Stimulated activated CD8-positive, alpha-beta memory T cell treated with anti-CD3 and anti-CD28 coated beads, Interleukin-7, amount 100 ng/mL, for 1 hour (primary cell): ENCODE data around the gene EIF3K.
"Not testable (repeated sequence)": the region's sequence is repeated elsewhere in the genome, so short reads cannot be mapped to it uniquely, and the experiment has no call there.

Experiments
- DNase-seq, 2 donors: peaks; one replicate each; pipeline ENCODE4 v3.0.0-alpha.2; 2020; ENCODE audit warnings: low read depth in 2 of 2

Gene EIF3K, protein sequence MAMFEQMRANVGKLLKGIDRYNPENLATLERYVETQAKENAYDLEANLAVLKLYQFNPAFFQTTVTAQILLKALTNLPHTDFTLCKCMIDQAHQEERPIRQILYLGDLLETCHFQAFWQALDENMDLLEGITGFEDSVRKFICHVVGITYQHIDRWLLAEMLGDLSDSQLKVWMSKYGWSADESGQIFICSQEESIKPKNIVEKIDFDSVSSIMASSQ

DNA sequence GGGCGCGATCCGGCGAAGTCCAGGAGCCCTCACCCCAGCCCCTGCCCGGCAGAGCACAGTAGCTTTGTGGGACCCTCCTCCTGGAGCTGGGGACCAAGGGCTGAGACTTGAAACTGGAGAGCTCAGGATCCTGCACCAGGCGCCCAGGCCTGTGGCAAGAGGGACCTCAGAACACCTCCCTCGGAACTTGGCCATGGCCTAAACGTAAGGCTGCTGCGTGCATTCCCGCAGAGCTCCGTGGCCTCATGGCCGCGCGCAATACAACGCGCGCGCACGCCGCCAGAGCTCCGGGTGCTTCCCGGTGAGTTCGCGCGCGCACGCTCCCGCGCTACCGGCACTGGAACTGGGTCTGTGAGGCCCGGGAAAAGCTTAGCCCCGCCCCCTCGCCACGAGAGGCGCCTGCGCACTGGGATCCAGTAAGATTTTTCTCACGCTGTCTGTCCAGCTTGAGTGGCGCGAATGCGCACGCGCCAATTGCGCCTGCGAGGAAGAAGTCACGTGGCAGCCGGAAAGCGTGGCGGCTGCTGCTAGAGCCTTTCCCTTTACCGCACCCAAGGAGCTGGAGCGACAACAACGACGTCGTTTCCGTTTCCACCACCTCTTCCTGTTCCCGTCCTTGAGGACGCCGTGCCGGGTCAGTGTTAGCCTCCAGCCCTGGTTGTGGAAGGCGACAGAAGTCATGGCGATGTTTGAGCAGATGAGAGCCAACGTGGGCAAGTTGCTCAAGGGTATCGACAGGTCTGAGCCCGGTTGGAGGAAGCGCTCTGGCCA lies at the start of gene EIF3K:
Gene EIF3K (plus strand): TSS at position 599 of the 771 bp plus-strand sequence. CDS start 81 bp downstream, at position 680.
- peak; percentile 95 for DNase-seq

DNA sequence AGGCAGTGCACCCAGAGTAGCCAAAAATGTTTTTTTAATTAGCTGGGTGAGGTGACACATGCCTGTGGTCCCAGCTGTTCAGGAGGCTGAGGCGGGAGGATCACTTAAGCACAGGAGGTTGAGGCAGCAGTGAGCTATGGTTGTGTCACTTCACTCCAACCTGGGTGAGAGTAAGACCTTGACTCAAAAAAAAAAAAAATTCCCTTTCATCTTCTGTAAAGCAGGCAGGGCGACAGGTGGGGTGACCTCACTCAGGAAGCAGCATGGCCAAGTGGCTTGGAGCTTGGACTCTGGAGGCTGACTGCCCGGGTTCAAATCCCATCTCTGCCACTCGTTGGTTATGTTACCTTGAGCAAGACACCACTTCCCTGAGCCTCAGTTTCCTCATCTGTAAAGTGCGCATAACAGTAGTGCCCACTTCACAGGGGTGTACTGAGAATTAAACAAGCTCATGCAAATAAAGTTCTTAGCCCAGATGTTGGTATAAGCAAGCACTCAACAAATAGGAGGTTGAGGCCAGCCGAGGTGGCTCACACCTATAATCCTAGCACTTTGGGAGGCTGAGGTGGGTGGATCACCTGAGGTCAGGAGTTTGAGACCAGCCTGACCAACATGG lies 49.5 kb upstream of the EIF3K start:
- DNase-seq, result no peak

DNA sequence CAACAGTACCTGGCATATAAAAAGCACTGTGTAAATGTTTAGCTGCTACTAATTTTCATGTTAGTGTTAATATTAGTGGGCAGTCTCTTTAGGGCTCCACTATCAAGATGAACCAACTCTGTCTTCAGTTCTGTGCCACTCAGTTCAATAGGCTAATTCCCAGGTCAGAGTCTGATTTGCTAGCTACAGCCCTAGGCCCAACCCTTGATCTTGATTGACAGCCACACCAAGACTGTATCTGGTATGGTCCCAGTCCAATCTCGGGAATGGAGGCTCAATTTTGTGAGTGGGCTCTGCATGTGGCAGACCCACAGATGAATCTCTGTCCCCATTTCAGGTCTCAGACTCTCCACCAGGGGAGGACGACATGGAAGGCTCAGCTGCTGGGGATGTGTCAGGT lies 47.3 kb upstream of the EIF3K start:
- no peak for DNase-seq

DNA sequence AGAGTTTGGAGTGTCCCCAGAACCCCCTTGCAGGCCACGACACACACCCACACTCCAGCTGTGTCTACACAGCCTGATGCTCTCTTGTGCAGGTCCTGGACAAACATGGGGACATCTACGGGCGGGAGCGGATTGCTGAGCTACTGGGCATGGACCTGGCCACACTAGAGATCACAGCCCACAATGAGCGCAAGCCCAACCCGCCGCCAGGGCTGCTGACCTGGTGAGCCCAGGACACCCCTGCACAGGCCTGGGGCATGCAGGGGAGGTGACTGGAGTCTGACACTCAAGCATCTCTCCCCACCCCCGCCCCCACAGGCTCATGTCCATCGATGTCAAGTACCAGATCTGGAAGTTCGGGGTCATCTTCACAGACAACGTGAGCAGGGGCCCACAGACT lies 41.2 kb upstream of the EIF3K start:
- no peak for DNase-seq

DNA sequence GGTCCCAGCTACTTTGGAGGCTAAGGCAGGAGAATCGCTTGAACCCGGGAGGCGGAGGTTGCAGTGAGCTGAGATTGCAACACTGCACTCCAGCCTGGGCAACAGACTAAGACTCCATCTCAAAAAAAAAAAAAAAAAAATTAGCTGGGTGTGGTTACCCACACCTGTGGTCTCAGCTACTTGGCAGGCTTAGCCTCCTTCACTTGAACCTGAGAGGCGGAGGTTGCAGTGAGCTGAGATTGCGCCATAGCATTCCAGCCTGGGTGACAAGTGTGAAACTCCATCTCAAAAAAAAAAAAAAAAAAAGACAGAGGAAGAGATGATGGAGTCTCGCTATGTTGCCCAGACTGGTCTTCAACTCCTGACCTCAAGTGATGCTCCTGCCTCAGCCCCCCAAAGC lies 39.7 kb upstream of the EIF3K start:
- DNase-seq, result not testable (repeated sequence)

DNA sequence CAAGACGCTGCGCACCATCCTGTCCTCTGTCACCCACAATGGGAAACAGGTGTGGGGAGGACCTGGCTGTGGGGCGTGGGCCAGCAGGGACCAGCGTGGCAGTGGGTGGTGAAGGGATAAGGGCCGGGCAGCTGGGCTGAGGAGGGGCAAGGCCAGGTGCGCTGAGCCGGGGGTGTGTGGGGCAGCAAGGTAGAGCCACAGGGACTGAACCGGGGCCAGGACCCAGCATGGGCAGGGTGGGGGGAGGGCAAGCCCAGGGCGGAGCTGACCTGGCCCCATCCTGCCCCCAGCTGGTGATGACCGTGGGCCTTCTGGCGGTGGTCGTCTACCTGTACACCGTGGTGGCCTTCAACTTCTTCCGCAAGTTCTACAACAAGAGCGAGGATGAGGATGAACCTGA lies 38.9 kb upstream of the EIF3K start:
- DNase-seq, result no peak

DNA sequence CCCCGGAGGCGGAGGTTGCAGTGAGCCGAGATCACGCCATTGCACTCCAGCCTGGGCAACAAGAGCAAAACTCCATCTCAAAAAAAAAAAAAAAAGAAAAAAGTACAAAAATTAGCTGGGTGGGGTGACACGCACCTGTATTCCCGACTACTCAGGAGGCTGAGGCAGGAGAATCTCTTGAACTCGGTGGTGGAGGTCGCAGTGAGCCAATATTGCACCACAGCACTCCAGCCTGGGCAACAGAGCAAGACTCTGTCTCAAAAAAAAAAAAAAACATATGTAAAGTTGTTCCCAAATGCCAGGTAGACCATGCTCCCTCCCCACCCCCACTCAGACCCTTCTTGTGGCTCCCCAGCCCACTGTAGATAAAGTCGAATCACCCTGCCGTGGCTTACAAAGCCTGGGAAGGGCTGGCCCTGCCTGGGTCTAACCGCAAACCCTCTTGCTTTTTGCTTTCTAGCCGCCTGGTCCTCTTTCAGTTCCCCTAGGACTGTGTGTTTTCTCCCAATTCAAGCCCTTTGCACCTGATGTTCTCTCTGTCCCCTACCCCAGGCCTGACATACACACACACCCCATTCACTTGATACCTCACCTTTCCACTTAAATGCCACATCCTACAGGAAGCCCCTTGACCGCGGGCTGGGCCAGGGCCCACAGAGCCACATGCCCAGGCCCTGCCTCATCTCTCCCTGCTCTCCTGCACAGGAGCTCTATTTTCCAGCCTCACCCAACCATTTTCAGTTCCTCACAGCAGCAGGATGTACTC lies 35.6 kb upstream of the EIF3K start:
- no peak for DNase-seq

DNA sequence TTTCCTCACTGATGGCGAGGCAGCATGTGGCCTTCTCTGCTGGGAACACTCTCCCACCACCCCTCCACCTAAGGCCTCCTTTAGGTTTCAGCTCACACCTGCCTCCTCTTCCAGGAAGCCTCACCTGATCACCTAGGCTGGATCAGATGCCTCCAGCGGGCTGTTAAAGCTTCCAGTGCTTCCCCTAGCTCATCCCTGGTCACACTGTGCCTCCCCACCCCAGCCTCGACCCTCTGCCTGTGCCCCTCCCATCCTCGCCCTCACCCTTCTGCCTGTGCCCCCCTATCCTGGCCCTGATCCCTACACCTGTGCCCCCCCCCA lies 35.0 kb upstream of the EIF3K start:
- no peak for DNase-seq

DNA sequence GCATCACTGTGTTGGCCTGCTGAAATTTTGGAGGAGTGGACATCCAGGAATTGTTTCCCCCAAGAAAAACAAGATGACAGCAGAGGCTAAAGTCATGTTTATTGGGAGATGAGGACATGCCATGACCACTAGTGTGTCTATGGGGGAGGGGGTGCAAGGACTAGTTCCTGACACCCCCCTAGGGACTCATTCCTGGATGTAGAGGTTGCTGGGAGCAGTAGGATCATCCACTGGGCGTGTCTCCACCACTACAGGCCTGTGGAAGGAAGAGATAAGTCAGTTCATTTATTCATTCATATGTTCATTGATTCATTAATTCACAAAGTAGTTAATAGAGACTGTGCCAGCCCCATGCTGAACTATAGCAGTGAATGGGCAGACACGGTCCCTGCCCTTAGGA lies 31.4 kb upstream of the EIF3K start:
- DNase-seq, result no peak

DNA sequence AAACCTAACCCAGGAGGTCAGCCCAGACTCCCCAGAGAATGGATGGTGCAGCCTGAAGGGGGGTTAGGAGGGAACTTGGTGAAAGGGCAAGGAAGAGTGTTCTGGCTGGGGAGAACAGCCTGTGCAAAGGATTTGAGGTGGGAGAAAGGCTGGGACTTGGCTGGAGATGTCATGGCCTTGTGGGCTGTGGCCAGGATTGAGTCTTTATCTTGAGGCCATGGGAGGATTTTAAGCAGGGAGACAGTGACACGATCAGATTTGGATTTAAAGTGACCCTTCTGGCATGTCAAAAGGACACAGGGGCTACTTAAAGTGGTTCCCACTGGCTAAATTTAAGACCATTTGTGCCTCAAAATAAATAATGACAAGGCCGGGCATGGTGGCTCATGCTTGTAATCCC lies 30.9 kb upstream of the EIF3K start:
- no peak for DNase-seq

DNA sequence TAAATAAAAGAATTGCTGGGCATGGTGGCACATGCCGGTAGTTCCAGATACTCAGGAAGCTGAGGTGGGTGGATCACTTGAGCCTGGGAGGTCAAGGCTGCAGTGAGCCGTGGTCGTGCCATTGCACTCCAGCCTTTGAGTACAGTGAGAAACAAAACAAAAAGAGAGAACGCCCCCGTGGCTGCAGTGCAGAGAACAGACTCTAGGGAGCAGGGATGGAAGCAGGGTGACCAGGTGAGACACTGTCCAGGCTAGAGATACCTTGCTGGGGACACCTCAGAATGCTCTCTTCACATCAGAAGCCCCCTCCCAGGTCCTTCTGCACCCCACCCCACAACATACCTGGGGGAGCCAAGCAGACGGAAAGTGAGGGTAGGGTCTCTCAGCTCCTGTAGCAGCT lies 26.0 kb upstream of the EIF3K start:
- DNase-seq, result no peak

DNA sequence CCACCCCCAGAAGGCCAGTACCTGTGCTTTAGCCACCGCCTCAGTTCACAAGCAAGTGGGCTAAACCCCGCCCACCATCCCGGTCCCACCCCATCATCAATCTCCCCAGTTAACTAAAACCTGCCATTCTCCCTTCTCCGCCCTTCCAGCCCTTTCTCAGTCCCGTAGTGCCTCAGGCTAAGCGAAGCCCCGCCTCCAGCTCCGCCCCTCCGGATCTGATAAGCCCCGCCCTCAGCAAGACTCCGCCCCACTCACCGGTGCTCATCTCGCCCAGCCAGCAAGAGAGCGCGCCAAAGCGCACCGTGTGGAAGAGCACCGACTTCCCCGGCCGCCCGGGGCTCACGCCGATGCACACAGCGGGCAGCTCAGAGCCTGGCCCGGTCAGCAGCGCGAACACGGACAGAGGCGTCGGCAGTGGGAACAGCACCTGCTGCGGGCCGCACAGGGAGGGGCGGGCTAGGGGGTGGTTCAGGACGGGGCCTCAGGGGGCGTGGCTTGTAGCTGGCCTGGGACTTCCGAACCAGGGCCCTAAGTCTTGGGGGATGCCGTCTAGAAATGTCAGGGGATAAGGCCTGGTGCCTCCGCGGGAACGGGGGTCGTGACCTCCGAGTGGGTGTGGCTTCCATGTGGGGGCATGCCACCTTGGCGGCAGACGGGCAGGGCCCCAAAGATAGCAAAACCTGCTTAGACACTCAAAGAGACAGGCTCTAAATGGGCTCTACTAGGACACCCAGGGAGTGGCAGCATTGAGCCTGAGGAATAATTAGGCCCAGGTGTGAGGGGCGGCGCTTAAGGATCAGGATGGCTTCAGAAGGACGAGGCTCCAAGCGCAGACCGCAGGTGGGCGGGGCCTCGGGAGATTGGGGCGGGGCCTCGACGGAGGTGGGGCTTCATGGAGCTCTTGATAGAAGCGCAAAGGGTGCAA lies 22.7 kb upstream of the EIF3K start:
- DNase-seq, result no peak

DNA sequence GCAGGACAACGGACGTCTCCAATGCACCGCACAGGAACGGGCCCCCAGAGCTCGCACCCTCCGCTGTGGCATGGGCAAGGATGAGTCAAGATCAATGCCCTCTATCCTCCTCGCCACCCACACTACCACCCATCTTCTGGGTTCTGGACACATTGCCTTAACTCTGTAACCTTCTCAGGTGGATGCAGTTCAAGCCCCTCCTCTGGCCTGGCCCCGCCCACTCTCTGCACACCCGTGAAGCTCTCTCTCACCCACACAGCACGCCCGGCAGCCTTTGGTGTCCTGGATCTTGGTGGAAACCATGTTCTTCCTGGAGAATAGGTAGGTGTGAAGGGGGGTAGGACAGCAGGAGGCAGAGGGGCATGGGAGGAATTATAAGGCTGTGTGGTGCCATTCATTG lies 21.9 kb upstream of the EIF3K start:
- no peak for DNase-seq

DNA sequence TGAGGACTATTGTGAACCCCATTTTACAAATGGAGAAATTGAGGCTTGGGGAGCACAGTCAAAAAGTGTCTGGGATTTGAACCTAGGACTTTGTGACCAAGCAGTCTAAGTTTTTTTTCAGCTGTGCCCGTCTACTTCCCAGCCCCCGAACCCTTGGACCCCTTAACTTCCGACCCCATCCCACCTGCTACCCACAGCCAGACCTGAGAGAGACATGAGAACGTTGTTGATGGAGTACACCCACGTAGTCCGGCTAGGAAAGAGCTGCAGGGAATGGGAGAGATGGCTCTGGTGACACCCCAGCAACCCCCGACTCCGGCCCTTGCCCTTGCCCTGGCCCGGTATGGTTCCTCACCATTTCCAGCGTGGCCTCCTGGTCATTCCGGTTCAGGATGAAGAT lies 19.3 kb upstream of the EIF3K start:
- no peak for DNase-seq

DNA sequence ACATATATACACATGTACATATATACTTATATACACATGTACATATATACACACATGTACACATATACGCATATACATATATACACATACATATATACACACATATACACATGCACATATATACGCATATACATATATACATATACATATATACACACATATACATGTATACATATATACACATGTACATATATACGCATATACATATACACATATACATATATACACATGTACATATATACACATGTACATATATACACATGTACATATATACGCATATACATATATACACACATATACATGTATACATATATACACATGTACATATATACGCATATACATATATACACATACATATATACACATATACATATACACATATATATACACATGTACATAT lies 16.1 kb upstream of the EIF3K start:
- not testable (repeated sequence) for DNase-seq

DNA sequence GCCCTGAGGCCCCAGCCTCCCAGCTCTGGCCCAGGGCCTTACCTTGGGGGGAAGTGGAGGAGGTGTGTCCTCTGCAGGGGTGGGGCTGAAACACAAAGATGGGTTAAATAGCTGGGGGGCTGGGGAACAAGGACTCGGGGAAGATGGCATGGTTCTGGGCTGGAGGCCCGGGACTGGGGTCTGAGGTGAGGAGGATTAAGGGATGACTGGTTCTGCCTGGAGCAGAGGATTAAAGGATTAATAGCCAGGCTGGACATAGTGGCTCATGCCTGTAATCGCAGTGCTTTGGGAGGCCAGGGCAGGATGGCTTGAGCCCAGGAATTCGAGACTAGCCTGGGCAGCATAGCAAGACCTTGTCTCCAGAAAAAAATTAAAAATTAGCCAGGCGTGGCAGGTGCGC lies 12.9 kb upstream of the EIF3K start:
- DNase-seq, result no peak

DNA sequence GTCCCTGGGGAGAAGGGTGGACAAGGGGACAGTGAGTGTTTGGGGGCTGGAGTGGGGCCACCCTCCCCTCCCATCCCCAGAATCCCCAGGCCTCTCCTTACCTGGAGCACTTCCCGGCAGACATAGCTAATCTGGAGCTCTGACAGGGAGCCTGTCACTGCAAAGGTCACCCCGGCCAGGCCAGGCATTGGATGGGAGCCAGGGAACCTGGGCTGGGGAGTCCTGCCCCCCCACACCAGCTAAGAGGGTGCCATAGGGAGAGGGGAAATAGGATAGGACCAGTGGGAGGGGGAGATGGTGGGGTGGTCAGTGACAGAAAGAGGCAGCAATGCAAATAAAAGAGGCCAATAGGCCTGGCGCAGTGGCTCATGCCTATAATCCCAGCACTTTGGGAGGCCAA lies 4.7 kb upstream of the EIF3K start:
- no peak for DNase-seq

DNA sequence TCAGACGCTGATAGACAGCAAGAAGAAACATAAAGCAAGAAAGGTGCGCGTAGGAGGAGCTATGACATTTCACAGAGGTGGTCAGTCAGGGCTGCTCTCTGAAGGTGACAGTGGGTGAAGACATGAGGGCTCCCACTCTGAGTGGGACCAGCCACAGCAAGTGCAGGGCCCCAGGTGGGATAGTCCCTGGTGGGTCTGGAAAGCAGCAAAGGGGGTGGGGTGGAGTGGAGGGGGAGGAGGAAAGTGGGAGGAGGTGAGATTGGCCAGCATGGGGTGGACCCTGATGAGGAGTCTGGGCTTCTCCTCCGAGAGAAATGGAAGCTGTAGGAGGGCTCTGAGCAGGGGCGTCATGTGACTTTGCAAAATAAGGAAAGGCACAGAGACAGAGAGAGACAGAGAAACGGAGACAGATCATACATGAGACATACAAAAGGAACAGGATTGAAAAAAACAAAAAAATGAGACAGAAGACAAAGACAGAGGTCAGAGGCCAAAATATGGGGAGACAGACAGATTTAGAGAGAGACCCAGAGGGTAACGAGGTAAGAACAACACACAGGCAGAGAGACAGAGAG lies 3.9 kb upstream of the EIF3K start:
- no peak for DNase-seq

DNA sequence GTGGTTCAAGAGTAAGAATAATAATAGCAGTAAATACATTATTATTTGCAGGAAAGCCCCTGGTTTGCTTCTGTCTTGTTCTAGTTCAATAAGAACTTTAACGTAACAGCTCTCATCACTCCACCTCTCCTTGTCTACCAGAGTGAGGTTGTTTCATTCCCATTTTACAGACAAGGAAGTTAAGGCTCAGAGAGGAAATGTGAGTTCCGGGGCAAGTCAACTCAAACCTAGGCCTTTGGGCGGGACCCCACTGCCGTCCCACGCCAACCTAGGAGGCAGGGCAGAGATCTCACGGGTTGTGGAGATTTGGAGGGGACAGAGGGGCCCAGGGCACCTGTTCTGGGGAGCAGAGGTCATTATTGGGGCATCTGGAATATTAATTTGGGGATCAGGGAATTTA lies 2.7 kb upstream of the EIF3K start:
- no peak for DNase-seq

DNA sequence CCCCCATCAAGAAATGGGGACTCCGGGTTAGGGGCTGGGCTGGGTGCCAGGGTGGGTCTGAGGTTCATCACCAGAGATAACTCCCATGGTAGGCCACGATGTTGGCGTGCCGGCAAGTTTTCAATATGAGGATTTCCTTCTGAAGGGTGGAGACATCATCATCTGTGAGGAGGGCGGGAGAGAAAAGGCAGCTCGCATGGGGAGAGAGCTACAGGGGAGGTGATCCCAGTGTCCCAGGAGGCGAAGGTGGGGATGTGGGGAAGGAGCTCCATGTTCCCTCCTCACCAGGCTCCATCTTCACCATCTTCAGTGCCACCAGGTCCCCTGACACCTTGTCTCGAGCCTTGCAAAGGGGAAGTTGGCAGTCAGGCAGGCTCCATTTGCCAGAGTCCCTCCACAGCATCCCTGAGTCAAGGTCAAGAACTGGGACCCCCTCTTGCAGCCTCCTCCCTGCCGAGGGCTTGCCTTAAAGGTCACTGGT lies 1.7 kb upstream of the EIF3K start:
- DNase-seq, result no peak
